Hepatocyte (in vitro differentiated cells): ENCODE measurements around the gene MED7. TPM values are rescaled to one million over a fixed set of nuclear protein-coding genes. Genes with fewer than 3 reads are reported as not detected.
A peak's percentile ranks its signal among the peaks of the same experiment; 100 is the strongest.

Experiments
- DNase-seq: peaks from one replicate; pipeline ENCODE4 v3.0.0-alpha.2; 2016; ENCODE audit warnings: low spot score
- H2AFZ ChIP-seq: fragments of 200-600 bp; sonication (generic); 2 replicates; pipeline ENCODE4 v1.6.0; 2016; ENCODE audit warnings: antibody characterized with exemption, mild to moderate bottlenecking
- H3K27ac ChIP-seq: fragments of 200-600 bp; sonication (generic); 2 replicates; pipeline ENCODE4 v1.5.1; 2016; ENCODE audit warnings: mild to moderate bottlenecking
- H3K27me3 ChIP-seq: fragments of 200-600 bp; sonication (generic); 2 replicates; pipeline ENCODE4 v1.6.1; 2016
- H3K36me3 ChIP-seq: fragments of 200-600 bp; sonication (generic); replicated peaks from 2 replicates; pipeline ENCODE4 v1.5.1; 2016; ENCODE audit warnings: low read depth; ENCODE audit not compliant: insufficient read depth
- H3K4me1 ChIP-seq: fragments of 200-600 bp; sonication (generic); 2 replicates; pipeline ENCODE4 v1.5.1; 2016; ENCODE audit warnings: mild to moderate bottlenecking, moderate library complexity; ENCODE audit not compliant: insufficient read depth
- H3K4me2 ChIP-seq: fragments of 200-600 bp; sonication (generic); 2 replicates; pipeline ENCODE4 v1.6.0; 2016
- H3K4me3 ChIP-seq: fragments of 200-600 bp; sonication (generic); 2 replicates; pipeline ENCODE4 v1.5.1; 2016; ENCODE audit warnings: mild to moderate bottlenecking
- H3K79me2 ChIP-seq: fragments of 200-600 bp; sonication (generic); 2 replicates; pipeline ENCODE4 v1.6.0; 2017; ENCODE audit warnings: mild to moderate bottlenecking
- H3K9me2 ChIP-seq: fragments of 200-600 bp; sonication (generic); replicated peaks from 2 replicates; pipeline ENCODE4 v1.6.0; 2017; ENCODE audit warnings: mild to moderate bottlenecking; ENCODE audit not compliant: insufficient read depth
- H3K9me3 ChIP-seq: fragments of 200-600 bp; sonication (generic); 2 replicates; pipeline ENCODE4 v1.5.1; 2016; ENCODE audit warnings: low read depth, mild to moderate bottlenecking
- H4K20me1 ChIP-seq: fragments of 200-600 bp; sonication (generic); 2 replicates; pipeline ENCODE4 v1.6.0; 2016; ENCODE audit warnings: mild to moderate bottlenecking; ENCODE audit not compliant: insufficient read depth, poor library complexity, severe bottlenecking
- EZH2 ChIP-seq: fragments of 200-600 bp; sonication (generic); IDR thresholded peaks from 2 replicates; pipeline ENCODE4 v1.6.1; 2016; ENCODE audit warnings: antibody characterized with exemption, mild to moderate bottlenecking, borderline replicate concordance
- EZH2phosphoT487 ChIP-seq: fragments of 200-600 bp; sonication (generic); IDR thresholded peaks from one replicate; pipeline ENCODE4 v1.6.1; 2018; ENCODE audit warnings: antibody characterized with exemption, mild to moderate bottlenecking, low read depth, moderate library complexity; ENCODE audit not compliant: unreplicated experiment, severe bottlenecking
- WGBS: methylation state at CpG from one replicate; pipeline ENCODE4 v1.1.6; 2016; ENCODE audit warnings: low lambda C conversion rate; ENCODE audit errors: missing lambda C conversion rate; 5-methylcytosine and 5-hydroxymethylcytosine counted together
- polyA plus RNA-seq: library from polyadenylated mRNA; unstranded; fragments of >200 nt; fragmentation: Nextera tagmentation; extraction: Ambion mirVana; gene quantifications from 2 replicates; pipeline ENCODE4 v1.2.1, GENCODE V29; 2016
- total RNA-seq: library from RNA; depleted of rRNA; stranded (reverse); fragments of >200 nt; gene quantifications from 2 replicates; pipeline ENCODE4 v1.2.3, GENCODE V29; 2014
- TF ChIP-seq, protein P1 (sequence below): fragments of 200-600 bp; sonication (generic); IDR thresholded peaks from 2 replicates; pipeline ENCODE4 v1.5.1; 2016; ENCODE audit warnings: antibody characterized with exemption, mild to moderate bottlenecking; ENCODE audit not compliant: poor library complexity

The MED7 gene
- total and polyA plus RNA-seq, 2 experiments from 2014 or later, result 16.8 to 20.7 TPM

DNA sequence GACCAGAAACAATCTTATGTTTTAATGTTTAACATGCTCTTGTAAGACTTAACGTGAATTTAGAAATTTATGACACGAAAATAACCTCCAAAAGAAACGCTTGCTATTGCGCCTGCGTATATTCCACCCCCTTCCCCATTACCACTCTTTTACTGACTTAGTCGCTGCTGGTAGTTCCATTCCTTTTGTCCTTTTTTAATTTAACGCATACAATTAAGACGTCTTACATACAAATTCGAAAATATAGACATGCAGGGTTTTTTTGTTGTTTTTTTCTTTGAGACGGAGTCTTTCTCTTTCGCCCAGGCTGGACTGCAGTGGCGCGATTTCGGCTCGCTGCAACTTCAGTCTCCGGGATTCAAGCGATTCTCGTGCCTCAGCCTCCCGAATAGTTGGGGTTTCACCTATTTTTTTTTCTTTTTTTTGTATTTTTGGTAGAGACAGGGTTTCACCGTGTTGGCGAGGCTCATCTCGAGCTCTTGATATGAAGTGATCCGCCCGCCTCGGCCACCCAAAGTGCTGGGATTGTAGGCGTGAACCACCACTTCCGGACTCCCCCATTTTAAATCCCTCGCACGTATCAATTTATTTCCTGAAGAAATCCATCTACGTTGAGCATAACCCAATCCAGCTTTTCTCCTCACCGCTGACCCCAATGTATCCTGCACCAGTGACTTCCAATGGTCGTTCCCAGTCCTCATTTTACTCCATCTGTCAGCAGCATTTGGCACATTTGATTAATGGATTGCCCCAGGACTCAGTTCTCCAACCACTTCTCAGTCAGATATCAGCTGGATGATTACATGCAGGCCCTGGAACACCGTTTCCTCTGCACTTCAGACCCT lies 684 bp upstream of the MED7 start:
- Histone ChIP-seq H3K4me2 (peak overlapping the region; percentile 71), H3K9me2 (no peaks in the 10 kb centered on the region), H3K9me3 (no peaks in the 10 kb centered on the region), H3K79me2 (peaks cover 24% of the 10 kb centered on the region), H3K27ac (peak overlapping the region; percentile 80), H3K4me3 (peak overlapping the region; percentile 43), H4K20me1 (no peaks in the 10 kb centered on the region), H3K36me3 (no peaks in the 10 kb centered on the region), H2AFZ (peak overlapping the region; percentile 86), H3K4me1 (no peaks in the 10 kb centered on the region), H3K27me3 (no peaks in the 10 kb centered on the region)
- TF ChIP-seq EZH2, result no peak
- TF ChIP-seq, protein P1, sequence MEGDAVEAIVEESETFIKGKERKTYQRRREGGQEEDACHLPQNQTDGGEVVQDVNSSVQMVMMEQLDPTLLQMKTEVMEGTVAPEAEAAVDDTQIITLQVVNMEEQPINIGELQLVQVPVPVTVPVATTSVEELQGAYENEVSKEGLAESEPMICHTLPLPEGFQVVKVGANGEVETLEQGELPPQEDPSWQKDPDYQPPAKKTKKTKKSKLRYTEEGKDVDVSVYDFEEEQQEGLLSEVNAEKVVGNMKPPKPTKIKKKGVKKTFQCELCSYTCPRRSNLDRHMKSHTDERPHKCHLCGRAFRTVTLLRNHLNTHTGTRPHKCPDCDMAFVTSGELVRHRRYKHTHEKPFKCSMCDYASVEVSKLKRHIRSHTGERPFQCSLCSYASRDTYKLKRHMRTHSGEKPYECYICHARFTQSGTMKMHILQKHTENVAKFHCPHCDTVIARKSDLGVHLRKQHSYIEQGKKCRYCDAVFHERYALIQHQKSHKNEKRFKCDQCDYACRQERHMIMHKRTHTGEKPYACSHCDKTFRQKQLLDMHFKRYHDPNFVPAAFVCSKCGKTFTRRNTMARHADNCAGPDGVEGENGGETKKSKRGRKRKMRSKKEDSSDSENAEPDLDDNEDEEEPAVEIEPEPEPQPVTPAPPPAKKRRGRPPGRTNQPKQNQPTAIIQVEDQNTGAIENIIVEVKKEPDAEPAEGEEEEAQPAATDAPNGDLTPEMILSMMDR, result peak; percentile 7
- no peak for DNase-seq
- 42% methylated on average over 33 of the region's 33 CpGs for WGBS

DNA sequence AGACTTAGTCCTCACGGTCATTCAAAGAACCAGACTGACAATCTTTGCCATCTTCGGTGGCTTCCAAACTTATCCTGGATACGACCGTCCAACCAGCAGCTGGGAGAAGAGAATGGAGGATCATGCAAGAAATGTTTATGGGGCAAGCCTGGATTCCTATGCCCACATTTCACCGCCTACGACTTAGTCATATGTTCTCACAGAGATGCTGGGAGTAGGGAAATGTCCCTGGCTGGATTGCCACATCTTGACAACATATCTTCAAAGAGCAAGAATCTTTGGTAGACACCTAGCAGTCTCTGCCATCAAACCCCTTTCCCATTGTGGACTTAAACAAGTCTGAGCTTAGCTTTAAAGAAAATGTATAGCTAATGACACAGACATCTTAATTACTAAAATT lies 5.0 kb downstream of the MED7 start:
- Histone ChIP-seq H3K27me3 (no peaks in the 10 kb centered on the region), H4K20me1 (no peaks in the 10 kb centered on the region), H3K4me1 (no peaks in the 10 kb centered on the region), H3K4me3 (no peak overlapping the region), H3K4me2 (no peak overlapping the region), H3K36me3 (no peaks in the 10 kb centered on the region), H2AFZ (no peak overlapping the region), H3K9me3 (no peaks in the 10 kb centered on the region), H3K79me2 (peaks cover 28% of the 10 kb centered on the region), H3K27ac (no peak overlapping the region), H3K9me2 (no peaks in the 10 kb centered on the region)
- WGBS, result 98% methylated on average over 6 of the region's 6 CpGs
- no peak for DNase-seq
- TF ChIP-seq EZH2, result no peak
- no peak for TF ChIP-seq EZH2phosphoT487
- TF ChIP-seq, protein P1, result no peak

DNA sequence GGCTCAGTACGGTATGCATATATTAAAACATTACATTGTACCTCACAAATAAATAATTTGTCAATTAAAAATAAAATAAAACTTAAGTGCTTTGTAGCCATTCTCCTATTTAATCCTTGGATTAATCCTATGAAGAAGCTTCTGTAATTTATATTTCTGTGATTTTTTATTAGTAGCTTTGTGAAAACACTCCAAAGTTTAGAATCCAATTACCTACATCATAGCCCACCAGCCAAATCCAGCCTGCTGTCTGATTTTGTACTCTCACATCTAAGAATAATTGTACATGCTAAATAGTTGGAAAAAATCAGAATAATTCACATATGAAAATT lies 10.4 kb downstream of the MED7 start:
- TF ChIP-seq EZH2phosphoT487 (no peak), EZH2 (no peak)
- TF ChIP-seq, protein P1, result no peak
- Histone ChIP-seq H3K9me3 (no peaks in the 10 kb centered on the region), H2AFZ (no peak overlapping the region), H3K4me3 (no peak overlapping the region), H3K79me2 (peaks cover 2% of the 10 kb centered on the region), H3K27ac (no peak overlapping the region), H4K20me1 (no peaks in the 10 kb centered on the region), H3K27me3 (no peaks in the 10 kb centered on the region), H3K4me1 (peaks cover 4% of the 10 kb centered on the region), H3K4me2 (no peak overlapping the region), H3K9me2 (no peaks in the 10 kb centered on the region), H3K36me3 (no peaks in the 10 kb centered on the region)
- WGBS, result 4% methylated on average over 1 of the region's 1 CpG
- DNase-seq, result no peak

DNA sequence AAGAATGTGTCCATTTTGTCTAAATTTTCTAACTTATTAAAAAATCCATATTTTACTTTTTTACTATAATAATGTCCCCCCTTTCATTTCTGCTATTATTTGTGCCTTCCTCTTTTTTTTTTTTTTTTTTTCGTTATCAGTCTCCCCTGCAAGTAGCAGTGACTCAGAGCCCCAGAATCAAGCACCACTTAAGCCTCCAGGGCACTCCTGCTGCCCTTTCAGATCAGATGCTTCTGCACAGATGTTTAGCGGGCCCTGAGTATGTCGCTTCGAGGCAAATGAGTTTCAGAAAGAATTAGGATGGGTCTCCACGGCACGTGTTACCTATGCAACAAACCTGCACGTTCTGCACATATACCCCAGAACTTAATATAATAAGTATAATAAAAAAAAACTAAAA lies 11.7 kb downstream of the MED7 start:
- DNase-seq, result peak; percentile 44
- WGBS, result 31% methylated on average over 7 of the region's 7 CpGs
- no peaks in the 10 kb centered on the region for H4K20me1 ChIP-seq
- no peaks in the 10 kb centered on the region for H3K27me3 ChIP-seq
- H3K4me1 ChIP-seq, result peaks cover 4% of the 10 kb centered on the region
- no peaks in the 10 kb centered on the region for H3K9me2 ChIP-seq
- H2AFZ ChIP-seq, result no peak overlapping the region
- no peaks in the 10 kb centered on the region for H3K79me2 ChIP-seq
- H3K4me3 ChIP-seq, result no peak overlapping the region
- no peak for TF ChIP-seq EZH2
- TF ChIP-seq, protein P1, result no peak
- H3K9me3 ChIP-seq, result no peaks in the 10 kb centered on the region
- H3K4me2 ChIP-seq, result no peak overlapping the region
- no peaks in the 10 kb centered on the region for H3K36me3 ChIP-seq
- H3K27ac ChIP-seq, result no peak overlapping the region
